HG03280 (cell line): ENCODE results near the gene C17orf67.
A peak's percentile ranks its signal among the peaks of the same experiment; 100 is the strongest.

Experiments used
- ATAC-seq: cut with Tn5 transposase; IDR thresholded peaks from one replicate; pipeline ENCODE4 v1.9.1; 2021; ENCODE audit warnings: mild to moderate bottlenecking, moderate library complexity; ENCODE audit not compliant: unreplicated experiment

Gene C17orf67

GRCh38 chr17:56834380-56835263, 902 bp upstream of the C17orf67 start:
- peak; percentile 38 for ATAC-seq

GRCh38 chr17:56833057-56833808, 487 bp downstream of the C17orf67 start:
- peak; percentile 46 for ATAC-seq

GRCh38 chr17:56832446-56832845, 1.3 kb downstream of the C17orf67 start:
- ATAC-seq = no peak

- no peak for ATAC-seq
Measured at GRCh38 chr17:56831369-56832095, 2.2 kb downstream of the C17orf67 start.

- ATAC-seq = no peak
Measured at GRCh38 chr17:56830726-56831368, 2.9 kb downstream of the C17orf67 start.

GRCh38 chr17:56826611-56827414, 6.9 kb downstream of the C17orf67 start:
- no peak for ATAC-seq

- ATAC-seq = no peak
Measured at GRCh38 chr17:56824503-56824902, 9.2 kb downstream of the C17orf67 start.

GRCh38 chr17:56823848-56824247, 9.9 kb downstream of the C17orf67 start:
- ATAC-seq = no peak

- ATAC-seq = no peak
Measured at GRCh38 chr17:56822725-56823124, 11.0 kb downstream of the C17orf67 start.

- ATAC-seq = no peak
Measured at GRCh38 chr17:56821847-56822534, 11.7 kb downstream of the C17orf67 start.

- no peak for ATAC-seq
Measured at GRCh38 chr17:56820207-56820606, 13.5 kb downstream of the C17orf67 start.

GRCh38 chr17:56819431-56820145, 14.1 kb downstream of the C17orf67 start:
- peak; percentile 66 for ATAC-seq

GRCh38 chr17:56819030-56819429, 14.7 kb downstream of the C17orf67 start:
- no peak for ATAC-seq

GRCh38 chr17:56817066-56817465, 16.7 kb downstream of the C17orf67 start:
- ATAC-seq = no peak

GRCh38 chr17:56815711-56816110, 18.0 kb downstream of the C17orf67 start:
- no peak for ATAC-seq

GRCh38 chr17:56812901-56813388, 20.8 kb downstream of the C17orf67 start:
- no peak for ATAC-seq

GRCh38 chr17:56810891-56811775, 22.6 kb downstream of the C17orf67 start:
- no peak for ATAC-seq

GRCh38 chr17:56810343-56810742, 23.4 kb downstream of the C17orf67 start:
- no peak for ATAC-seq
